HG02759 (cell line): ENCODE results near the gene OGFR.

Experiments used
- ATAC-seq: cut with Tn5 transposase; IDR thresholded peaks from one replicate; pipeline ENCODE4 v1.9.1; 2021; ENCODE audit warnings: mild to moderate bottlenecking, moderate library complexity; ENCODE audit not compliant: unreplicated experiment

OGFR gene

DNA sequence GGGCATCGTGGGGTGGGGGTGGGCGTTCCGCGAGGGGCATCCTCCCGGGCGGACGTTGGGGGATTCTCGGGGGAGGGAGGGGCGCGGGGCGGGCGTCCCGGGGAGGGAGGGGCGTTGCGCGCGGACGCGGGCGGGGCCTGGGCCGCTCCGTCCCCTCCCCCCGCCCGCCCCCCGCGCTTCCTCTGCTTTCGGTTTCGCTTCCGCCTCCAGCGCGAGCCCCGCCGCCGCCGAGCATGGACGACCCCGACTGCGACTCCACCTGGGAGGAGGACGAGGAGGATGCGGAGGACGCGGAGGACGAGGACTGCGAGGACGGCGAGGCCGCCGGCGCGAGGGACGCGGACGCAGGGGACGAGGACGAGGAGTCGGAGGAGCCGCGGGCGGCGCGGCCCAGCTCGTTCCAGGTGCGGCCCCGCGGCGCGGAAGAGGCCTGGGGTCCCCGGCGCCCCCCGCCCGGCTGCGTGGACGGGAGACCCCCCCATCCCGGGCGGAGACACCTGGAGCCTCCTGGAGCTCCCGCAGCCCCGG is at the start of gene OGFR:
OGFR (plus strand) TSS at position 209 of the 528 bp plus-strand sequence; CDS start at position 234, 25 bp downstream.
- peak; percentile 60 for ATAC-seq

DNA sequence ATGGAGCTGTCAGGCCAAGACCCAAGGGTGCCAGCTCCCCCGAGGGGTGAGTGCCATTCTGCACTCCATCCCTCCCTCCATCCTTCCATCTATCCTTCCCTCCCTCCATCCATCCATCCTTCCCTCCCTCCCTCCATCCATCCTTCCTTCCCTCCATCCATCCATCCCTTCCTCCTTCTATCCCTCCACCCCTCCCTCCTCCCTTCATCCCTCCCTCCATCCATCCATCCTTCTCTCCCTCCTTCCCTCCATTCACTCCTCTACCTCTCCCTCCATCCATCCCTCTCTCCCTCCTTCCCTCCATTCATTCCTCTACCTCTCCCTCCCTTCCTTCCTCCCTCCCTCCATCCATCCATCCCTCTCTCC is 49.7 kb upstream of the OGFR start:
- no peak for ATAC-seq

- ATAC-seq, result no peak
Measured at GRCh38 chr20:62755817-62756724, 48.6 kb upstream of the OGFR start.

DNA sequence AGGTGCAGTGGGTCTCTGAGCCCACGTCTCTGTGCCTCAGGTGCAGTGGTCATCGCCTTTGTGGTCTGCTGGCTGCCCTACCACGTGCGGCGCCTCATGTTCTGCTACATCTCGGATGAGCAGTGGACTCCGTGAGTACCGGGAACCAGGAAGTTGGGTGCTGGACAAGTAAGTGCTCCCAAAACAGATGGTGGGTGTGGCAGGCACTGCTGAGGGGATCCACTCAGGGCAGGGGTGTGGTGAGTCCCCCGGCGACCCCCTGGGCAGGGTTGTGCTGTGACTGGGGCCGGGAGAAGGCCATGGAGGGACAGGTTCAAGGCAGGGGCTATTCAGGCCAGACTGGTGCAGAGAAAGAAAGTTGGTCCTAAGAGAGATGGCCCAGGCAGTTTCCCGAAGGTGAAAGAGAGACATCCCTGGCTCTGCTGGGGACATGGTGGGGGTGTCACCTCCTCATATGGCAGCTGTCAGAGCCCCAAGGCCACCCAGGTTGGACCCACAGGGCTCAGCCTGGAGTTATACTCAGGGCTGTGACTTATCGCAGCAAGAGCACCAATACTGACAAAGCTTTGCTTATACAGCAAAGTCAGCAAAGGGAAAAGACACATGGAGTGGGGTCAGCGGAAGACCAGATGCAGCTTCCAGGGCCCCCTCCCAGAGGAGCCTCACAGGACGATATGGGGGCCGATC is 46.3 kb upstream of the OGFR start:
- ATAC-seq, result no peak

GRCh38 chr20:62759981-62760431 is 44.6 kb upstream of the OGFR start:
- ATAC-seq, result no peak

GRCh38 chr20:62760471-62760855 is 44.2 kb upstream of the OGFR start:
- ATAC-seq, result no peak

- no peak for ATAC-seq
Measured at GRCh38 chr20:62760856-62761758, 43.5 kb upstream of the OGFR start.

- ATAC-seq, result no peak
Measured at GRCh38 chr20:62761759-62762131, 42.9 kb upstream of the OGFR start.

GRCh38 chr20:62762376-62762775 is 42.3 kb upstream of the OGFR start:
- ATAC-seq, result no peak

GRCh38 chr20:62762801-62763368 is 41.8 kb upstream of the OGFR start:
- ATAC-seq, result no peak

DNA sequence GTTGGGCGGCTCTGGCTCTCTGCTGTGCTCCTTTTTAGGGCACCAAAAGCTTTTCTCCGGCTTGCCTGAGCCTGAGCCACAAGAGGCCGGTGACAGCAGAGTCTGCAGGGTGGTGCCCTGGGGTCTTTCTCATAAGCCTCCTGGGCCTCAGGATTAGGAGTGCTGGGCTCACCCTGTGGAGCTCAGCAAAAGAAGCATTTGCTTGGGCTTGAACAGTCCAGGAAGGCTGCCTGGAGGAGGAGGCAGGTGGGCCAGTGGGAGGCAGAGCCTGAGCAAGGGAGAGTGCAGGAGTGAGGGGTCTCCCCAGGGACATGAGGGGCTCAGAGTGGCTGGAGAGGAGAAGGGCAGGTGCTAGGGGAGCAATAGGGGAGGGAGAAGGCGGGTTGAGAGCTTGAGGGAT is 41.2 kb upstream of the OGFR start:
- ATAC-seq, result no peak

DNA sequence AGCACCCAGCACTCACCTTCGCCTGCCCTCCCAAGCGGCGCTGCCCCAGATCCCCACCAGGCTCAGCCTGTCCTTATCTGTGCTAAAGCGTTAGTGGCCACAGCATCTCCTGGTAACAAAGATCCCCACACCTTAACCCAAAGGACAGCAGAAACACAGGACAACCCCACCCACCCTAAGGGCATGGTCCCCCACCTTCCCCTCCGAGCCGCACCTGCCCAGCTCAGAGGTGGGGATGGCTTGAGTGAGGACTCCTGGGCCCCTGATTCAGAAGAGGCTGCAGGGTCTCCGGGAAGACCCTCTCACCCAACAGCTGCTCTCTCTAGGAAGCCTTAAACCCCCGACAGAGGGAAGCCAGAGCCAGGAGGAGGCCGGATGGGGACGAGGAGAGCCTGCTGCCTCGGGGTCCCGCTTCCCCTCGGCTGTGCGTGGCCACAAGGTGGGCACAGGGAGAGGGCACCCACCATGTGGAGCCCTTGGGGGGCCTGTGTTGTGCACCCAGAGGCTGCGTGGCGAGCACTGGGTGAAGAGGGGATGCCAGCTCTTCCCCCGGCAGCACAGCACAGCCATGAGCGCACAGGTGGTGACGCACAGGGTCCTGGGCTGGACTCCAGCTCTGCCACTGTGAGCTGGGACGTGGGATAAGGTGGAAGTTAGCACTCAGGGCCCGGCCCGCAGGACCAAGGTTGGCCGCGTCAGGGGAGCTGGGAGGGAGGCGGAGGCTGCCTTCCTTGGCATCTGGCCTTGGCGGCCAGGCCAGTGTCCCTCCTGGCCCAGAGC is 40.3 kb upstream of the OGFR start:
- no peak for ATAC-seq

DNA sequence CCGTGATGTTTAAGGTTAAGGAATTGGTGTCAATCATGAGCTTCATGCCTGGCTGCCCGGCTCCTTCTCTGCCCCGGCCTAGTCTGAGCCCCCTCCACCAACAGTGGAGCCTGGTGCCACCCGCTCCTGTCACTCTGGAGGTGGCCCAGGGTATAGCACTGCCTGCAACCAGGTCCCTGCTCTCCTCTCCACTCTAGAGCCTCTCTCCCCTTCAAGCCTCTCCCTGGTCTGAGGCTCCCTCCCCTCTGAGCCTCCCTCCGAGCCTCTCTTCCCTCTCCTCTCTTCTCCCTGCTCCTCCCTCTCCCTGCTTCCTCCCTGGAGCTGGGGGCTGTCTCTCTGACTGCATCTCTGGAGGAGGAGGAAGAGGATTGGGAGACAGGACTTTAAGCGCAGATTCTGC is 39.6 kb upstream of the OGFR start:
- no peak for ATAC-seq

GRCh38 chr20:62765432-62766070 is 39.1 kb upstream of the OGFR start:
- ATAC-seq, result no peak

- no peak for ATAC-seq
Measured at GRCh38 chr20:62766071-62766450, 38.6 kb upstream of the OGFR start.

- no peak for ATAC-seq
Measured at GRCh38 chr20:62766716-62767115, 37.9 kb upstream of the OGFR start.

- ATAC-seq, result no peak
Measured at GRCh38 chr20:62768234-62768546, 36.4 kb upstream of the OGFR start.

- ATAC-seq, result no peak
Measured at GRCh38 chr20:62768551-62769287, 35.9 kb upstream of the OGFR start.
